GM12878 (cell line): ENCODE results near the gene WNT7A. TPM values are rescaled to one million over a fixed set of nuclear protein-coding genes. Genes with fewer than 3 reads are reported as not detected.

Source experiments
- ATAC-seq: fragments of 200-7000 bp; cut with Tn5 transposase; 3 replicates; pipeline ENCODE4 v1.9.1; 2020; ENCODE audit warnings: mild to moderate bottlenecking, moderate library complexity
- BruUV-seq: library from RNA; stranded (reverse); fragments of 400-500 nt; replicated peaks from 2 replicates; lab custom pipeline; 2021; lab: Mats Ljungman, UMichigan
- CTCF ChIA-PET: fragments of 300-600 bp; sonication (Branson Sonifier 250); formaldehyde crosslinking; extraction: SDS; loops from one replicate; lab custom pipeline; 2021; ENCODE audit warnings: inconsistent platforms; lab: Yijun Ruan, JAX
- POLR2A ChIA-PET: fragments of 350-600 bp; formaldehyde crosslinking; extraction: SDS; loops from one replicate; lab custom pipeline; 2021; ENCODE audit warnings: inconsistent platforms; lab: Charles Lee
- RAD21 ChIA-PET: fragments of 300-600 bp; sonication (Branson Sonifier 250); formaldehyde crosslinking; loops from one replicate; lab custom pipeline; 2023; ENCODE audit warnings: antibody characterized with exemption; ENCODE audit not compliant: unreplicated experiment; lab: Charles Lee
- SMC1A ChIA-PET: fragments of 300-600 bp; sonication (Branson Sonifier 250); formaldehyde crosslinking; loops from one replicate; lab custom pipeline; 2023; ENCODE audit not compliant: unreplicated experiment, uncharacterized antibody; lab: Charles Lee
- DNase-seq: peaks from one replicate; pipeline ENCODE4 v3.0.0-alpha.2; 2011; ENCODE audit warnings: low read depth, low spot score
- FAIRE-seq: peaks from 3 replicates; lab custom pipeline; 2011; peaks lifted over from hg19 to GRCh38; lab: Jason Lieb, UNC
- H2AFZ ChIP-seq: 2 replicates; pipeline ENCODE4 v1.6.0; 2011; ENCODE audit warnings: low read depth, low read length, control low read depth; ENCODE audit not compliant: control insufficient read depth
- H3K27ac ChIP-seq: 2 replicates; pipeline ENCODE4 v1.5.1; 2011; ENCODE audit warnings: control low read depth; ENCODE audit not compliant: control insufficient read depth, insufficient read depth
- H3K27me3 ChIP-seq, 2 experiments: replicated peaks in 1 of 2; 2 replicates each; pipeline versions ENCODE4 v1.6.0 to v1.6.1; 2011; ENCODE audit warnings: low read length in 1 of 2; ENCODE audit not compliant: control insufficient read depth in 2 of 2, insufficient read depth in 2 of 2
- H3K36me3 ChIP-seq, 2 experiments: 2 replicates each; pipeline ENCODE4 v1.5.1; 2011; ENCODE audit warnings: low read length in 1 of 2; ENCODE audit not compliant: control insufficient read depth in 2 of 2, insufficient read depth in 2 of 2
- H3K4me1 ChIP-seq: 2 replicates; pipeline ENCODE4 v1.6.1; 2011; ENCODE audit warnings: mild to moderate bottlenecking, low read length, moderate library complexity, mixed read lengths; ENCODE audit not compliant: control insufficient read depth, insufficient read depth
- H3K4me2 ChIP-seq: 2 replicates; pipeline ENCODE4 v1.6.0; 2011; ENCODE audit warnings: control low read depth; ENCODE audit not compliant: control insufficient read depth, insufficient read depth
- H3K4me3 ChIP-seq: fragments of 200-600 bp; sonication (generic); 2 replicates; pipeline ENCODE4 v1.5.1; 2016
- H3K79me2 ChIP-seq: 2 replicates; pipeline ENCODE4 v1.6.0; 2011; ENCODE audit warnings: low read length; ENCODE audit not compliant: control insufficient read depth, insufficient read depth
- H3K9ac ChIP-seq: 2 replicates; pipeline ENCODE4 v1.8.0; 2011; ENCODE audit warnings: low read length, control low read depth, mixed read lengths; ENCODE audit not compliant: control insufficient read depth, insufficient read depth
- H3K9me3 ChIP-seq: replicated peaks from 3 replicates; pipeline ENCODE4 v1.5.1; 2011; ENCODE audit warnings: mild to moderate bottlenecking, low read length; ENCODE audit not compliant: control insufficient read depth, insufficient read depth
- H4K20me1 ChIP-seq: 2 replicates; pipeline ENCODE4 v1.6.0; 2011; ENCODE audit not compliant: control insufficient read depth, insufficient read depth
- PAX8 ChIP-seq: fragments of 450-650 bp; IDR thresholded peaks from 2 replicates; pipeline ENCODE4 v1.6.1; 2017; ENCODE audit warnings: mild to moderate bottlenecking, moderate library complexity
- RBBP5 ChIP-seq: fragments of 200-600 bp; sonication (generic); conservative IDR thresholded peaks from 2 replicates; pipeline ENCODE4 v1.6.1; 2016
- SRF ChIP-seq, 2 experiments: IDR thresholded peaks; 2 replicates each; pipeline ENCODE4 v1.6.1; 2011; ENCODE audit warnings: low read depth in 2 of 2, low read length in 2 of 2, mild to moderate bottlenecking in 1 of 2, moderate library complexity in 1 of 2
- USF1 ChIP-seq: IDR thresholded peaks from 2 replicates; pipeline ENCODE4 v1.6.1; 2011; ENCODE audit warnings: borderline replicate concordance, low read depth, mild to moderate bottlenecking, moderate library complexity, mixed read lengths, low read length; ENCODE audit not compliant: insufficient read depth; ENCODE audit errors: extremely low read length
- ZBTB4 ChIP-seq: fragments of 450-650 bp; formaldehyde crosslinking; IDR thresholded peaks from 2 replicates; pipeline ENCODE4 v1.4.0; 2022; ENCODE audit warnings: mild to moderate bottlenecking, moderate library complexity
- WGBS: methylation state at CpG from one replicate; pipeline ENCODE4 v1.1.6; 2016; ENCODE audit warnings: low lambda C conversion rate; ENCODE audit not compliant: insufficient replicate concordance, insufficient coverage; ENCODE audit errors: missing lambda C conversion rate; 5-methylcytosine and 5-hydroxymethylcytosine counted together
- in situ Hi-C: fragments of 300-500 bp; cut with MboI; formaldehyde crosslinking; loops from 9 replicates; pipeline ENCODE4 v1.14.3; 2018; ENCODE audit warnings: mixed read lengths
- intact Hi-C: fragments of 100-400 bp; cut with micrococcal nuclease; formaldehyde crosslinking; loops from one replicate; pipeline ENCODE4 v1.14.2; 2022; ENCODE audit not compliant: unreplicated experiment
- polyA plus RNA-seq, 11 experiments: library from polyadenylated mRNA; depleted of rRNA in 4 of 11; unstranded in 6 of 11; stranded (reverse) in 5 of 11; fragments of >200 nt; fragmentation: Nextera tagmentation in 4 of 11; fragmentation: Illumina TruSeq in 1 of 11; extraction: Ambion mirVana in 4 of 11; extraction: Trizol in 1 of 11; gene quantifications; 1 replicate in 1 of 11; 2 replicates in 10 of 11; pipeline versions ENCODE4 v1.2.1 to v1.2.3, GENCODE V29; 2011 to 2016; ENCODE audit warnings: inconsistent platforms in 2 of 11, missing spikeins in 2 of 11, low read depth in 1 of 11
- total RNA-seq, 4 experiments: library from RNA; depleted of rRNA in 3 of 4; stranded (reverse); fragments of >200 nt in 3 of 4; fragmentation: Illumina TruSeq in 1 of 4; extraction: Trizol in 1 of 4; gene quantifications; 2 replicates each; pipeline versions ENCODE4 v1.2.1 to v1.2.3, GENCODE V29; 2013 to 2021
- TF ChIP-seq, protein P1 (sequence below): fragments of 450-650 bp; IDR thresholded peaks from 2 replicates; pipeline ENCODE4 v1.6.1; 2016; ENCODE audit warnings: mild to moderate bottlenecking, moderate library complexity, borderline replicate concordance
- TF ChIP-seq, protein P2 (sequence below): fragments of 450-650 bp; IDR thresholded peaks from 2 replicates; pipeline ENCODE4 v1.6.1; 2018; ENCODE audit warnings: mild to moderate bottlenecking, low read depth, moderate library complexity; ENCODE audit not compliant: partially characterized antibody

Gene WNT7A
- total and polyA plus RNA-seq, 10 of the 15 experiments (the other 5 are each of a cell fraction or from before 2014, with no cell fraction given): 0.08 TPM; not detected in 9

DNA sequence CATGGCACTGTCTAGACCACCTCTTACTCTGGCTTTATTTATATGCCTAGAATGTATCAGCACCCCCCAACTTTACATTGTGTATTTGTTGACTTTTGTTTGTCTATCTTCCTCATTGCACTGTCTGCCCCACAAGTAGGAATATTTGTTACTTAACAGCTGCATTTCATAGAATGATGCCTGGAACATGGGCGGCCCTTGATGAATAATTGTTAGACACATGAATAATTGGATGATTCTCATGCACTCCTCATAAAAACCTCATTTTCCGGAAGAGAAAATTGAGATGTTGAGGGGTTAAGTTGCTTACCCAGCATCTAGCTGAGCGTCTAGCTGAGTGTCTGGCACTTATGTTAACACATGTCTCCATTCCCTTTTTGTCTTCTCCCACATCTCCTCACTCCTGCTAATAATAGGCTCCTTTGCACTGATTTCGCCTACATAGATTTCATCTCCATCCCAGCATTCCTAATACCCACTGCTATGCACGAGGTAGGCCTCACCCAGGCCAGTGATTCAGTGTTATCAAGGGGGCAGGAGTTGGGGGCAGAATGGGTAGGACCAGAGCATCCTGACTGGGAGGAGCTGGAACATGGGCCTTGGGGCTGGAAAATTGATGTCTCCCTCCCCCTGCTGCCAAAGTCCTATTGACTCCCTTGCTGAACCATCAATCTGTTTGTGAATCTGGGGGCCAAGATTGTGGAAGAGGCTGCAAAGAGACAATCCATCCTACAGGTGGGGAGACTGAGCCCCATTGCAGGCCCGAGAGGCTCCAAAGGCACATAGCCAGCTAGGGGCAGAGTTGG is 7.8 kb upstream of the WNT7A start (continued):
- TF ChIP-seq, protein P1, sequence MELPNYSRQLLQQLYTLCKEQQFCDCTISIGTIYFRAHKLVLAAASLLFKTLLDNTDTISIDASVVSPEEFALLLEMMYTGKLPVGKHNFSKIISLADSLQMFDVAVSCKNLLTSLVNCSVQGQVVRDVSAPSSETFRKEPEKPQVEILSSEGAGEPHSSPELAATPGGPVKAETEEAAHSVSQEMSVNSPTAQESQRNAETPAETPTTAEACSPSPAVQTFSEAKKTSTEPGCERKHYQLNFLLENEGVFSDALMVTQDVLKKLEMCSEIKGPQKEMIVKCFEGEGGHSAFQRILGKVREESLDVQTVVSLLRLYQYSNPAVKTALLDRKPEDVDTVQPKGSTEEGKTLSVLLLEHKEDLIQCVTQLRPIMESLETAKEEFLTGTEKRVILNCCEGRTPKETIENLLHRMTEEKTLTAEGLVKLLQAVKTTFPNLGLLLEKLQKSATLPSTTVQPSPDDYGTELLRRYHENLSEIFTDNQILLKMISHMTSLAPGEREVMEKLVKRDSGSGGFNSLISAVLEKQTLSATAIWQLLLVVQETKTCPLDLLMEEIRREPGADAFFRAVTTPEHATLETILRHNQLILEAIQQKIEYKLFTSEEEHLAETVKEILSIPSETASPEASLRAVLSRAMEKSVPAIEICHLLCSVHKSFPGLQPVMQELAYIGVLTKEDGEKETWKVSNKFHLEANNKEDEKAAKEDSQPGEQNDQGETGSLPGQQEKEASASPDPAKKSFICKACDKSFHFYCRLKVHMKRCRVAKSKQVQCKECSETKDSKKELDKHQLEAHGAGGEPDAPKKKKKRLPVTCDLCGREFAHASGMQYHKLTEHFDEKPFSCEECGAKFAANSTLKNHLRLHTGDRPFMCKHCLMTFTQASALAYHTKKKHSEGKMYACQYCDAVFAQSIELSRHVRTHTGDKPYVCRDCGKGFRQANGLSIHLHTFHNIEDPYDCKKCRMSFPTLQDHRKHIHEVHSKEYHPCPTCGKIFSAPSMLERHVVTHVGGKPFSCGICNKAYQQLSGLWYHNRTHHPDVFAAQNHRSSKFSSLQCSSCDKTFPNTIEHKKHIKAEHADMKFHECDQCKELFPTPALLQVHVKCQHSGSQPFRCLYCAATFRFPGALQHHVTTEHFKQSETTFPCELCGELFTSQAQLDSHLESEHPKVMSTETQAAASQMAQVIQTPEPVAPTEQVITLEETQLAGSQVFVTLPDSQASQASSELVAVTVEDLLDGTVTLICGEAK: no peak

DNA sequence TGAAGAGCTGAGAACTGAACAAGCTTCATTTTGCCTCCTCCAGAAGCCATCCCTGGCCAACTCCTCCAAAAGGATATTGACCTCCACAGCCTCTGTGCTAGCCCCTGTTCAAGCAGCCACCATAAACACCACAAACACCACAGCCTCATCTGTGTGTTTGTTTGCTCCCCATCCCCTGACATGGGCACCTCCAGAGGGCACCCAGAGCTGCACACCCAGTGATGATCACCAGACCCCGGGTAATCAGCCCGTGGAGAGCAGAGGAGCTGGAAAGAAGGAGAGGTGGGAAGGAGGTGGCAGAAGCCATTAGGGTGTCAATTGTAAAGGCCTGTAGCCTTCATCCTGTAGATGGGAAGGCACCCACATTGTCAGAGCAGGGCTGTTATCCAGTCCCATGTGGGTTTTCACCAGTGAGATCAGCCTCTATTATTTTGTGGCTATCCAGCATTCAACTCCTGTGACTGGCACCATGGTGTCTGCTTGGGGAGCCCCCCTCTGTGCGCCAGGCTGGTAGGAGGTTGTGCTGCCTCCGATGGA is 6.8 kb upstream of the WNT7A start:
- no peak overlapping the region for H3K4me3 ChIP-seq
- ChIA-PET RAD21 (interaction anchor here (3.0 kb wide), 1 partner anchor 229 kb away, joined by 21 read pairs; no protein-coding TSS in a partner anchor), CTCF (interaction anchor here (2.0 to 5.7 kb wide), 3 partner anchors 10 to 229 kb away, joined by 5 to 57 read pairs (median 13); no protein-coding TSS in a partner anchor), POLR2A (interaction anchor here (0.5 kb wide), 1 partner anchor 404 kb away, joined by 4 read pairs; no protein-coding TSS in a partner anchor), SMC1A (interaction anchor here (1.1 to 1.8 kb wide), 2 partner anchors 229 to 231 kb away, joined by 3 to 12 read pairs; no protein-coding TSS in a partner anchor)
- FAIRE-seq (no peak), DNase-seq (no peak), ATAC-seq (no peak)
- no peak overlapping the region for H2AFZ ChIP-seq
- H3K4me2 ChIP-seq: no peak overlapping the region
- intact Hi-C loops: loop anchor here (10.0 kb wide), 1 partner anchor 392 kb away; no protein-coding TSS in a partner anchor
- peaks cover under 1 to 1% of the 10 kb centered on the region in 2 experiments; a peak in 3 of 4 replicates for H3K27me3 ChIP-seq
- no peak overlapping the region for H3K27ac ChIP-seq
- H3K36me3 ChIP-seq: no peaks in the 10 kb centered on the region
- no peaks in the 10 kb centered on the region for H3K4me1 ChIP-seq
- H4K20me1 ChIP-seq: no peaks in the 10 kb centered on the region
- WGBS: 23% methylated on average over 4 of the region's 4 CpGs
- no TSS peak for BruUV-seq
- no peaks in the 10 kb centered on the region; the same call in 2 of the 3 replicates for H3K9me3 ChIP-seq
- H3K79me2 ChIP-seq: no peaks in the 10 kb centered on the region
- no peak overlapping the region for H3K9ac ChIP-seq
- in situ Hi-C loops: loop anchor here (5.0 kb wide), 1 partner anchor 229 kb away; no protein-coding TSS in a partner anchor
- TF ChIP-seq SRF (IDR thresholded peaks at IDR 0.05; ENCODE audit: low read depth in 2 of 2, low read length in 2 of 2) (no peak), PAX8 (no peak), USF1 (no peak), RBBP5 (no peak), ZBTB4 (no peak)
- TF ChIP-seq, protein P2, sequence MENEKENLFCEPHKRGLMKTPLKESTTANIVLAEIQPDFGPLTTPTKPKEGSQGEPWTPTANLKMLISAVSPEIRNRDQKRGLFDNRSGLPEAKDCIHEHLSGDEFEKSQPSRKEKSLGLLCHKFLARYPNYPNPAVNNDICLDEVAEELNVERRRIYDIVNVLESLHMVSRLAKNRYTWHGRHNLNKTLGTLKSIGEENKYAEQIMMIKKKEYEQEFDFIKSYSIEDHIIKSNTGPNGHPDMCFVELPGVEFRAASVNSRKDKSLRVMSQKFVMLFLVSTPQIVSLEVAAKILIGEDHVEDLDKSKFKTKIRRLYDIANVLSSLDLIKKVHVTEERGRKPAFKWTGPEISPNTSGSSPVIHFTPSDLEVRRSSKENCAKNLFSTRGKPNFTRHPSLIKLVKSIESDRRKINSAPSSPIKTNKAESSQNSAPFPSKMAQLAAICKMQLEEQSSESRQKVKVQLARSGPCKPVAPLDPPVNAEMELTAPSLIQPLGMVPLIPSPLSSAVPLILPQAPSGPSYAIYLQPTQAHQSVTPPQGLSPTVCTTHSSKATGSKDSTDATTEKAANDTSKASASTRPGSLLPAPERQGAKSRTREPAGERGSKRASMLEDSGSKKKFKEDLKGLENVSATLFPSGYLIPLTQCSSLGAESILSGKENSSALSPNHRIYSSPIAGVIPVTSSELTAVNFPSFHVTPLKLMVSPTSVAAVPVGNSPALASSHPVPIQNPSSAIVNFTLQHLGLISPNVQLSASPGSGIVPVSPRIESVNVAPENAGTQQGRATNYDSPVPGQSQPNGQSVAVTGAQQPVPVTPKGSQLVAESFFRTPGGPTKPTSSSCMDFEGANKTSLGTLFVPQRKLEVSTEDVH: no peak
